B cell (primary cell): Measurements from ENCODE around the gene SCGB1C2. TPM values are rescaled to one million over a fixed set of nuclear protein-coding genes. Genes with fewer than 3 reads are reported as not detected.

Source experiments
- ATAC-seq: fragments of 200-7000 bp; cut with Tn5 transposase; one replicate; pipeline ENCODE4 v1.10.0; 2021; ENCODE audit warnings: low read depth, mild to moderate bottlenecking, moderate number of reproducible peaks, moderate library complexity
- CTCF ChIA-PET: fragments of 350-600 bp; sonication (Branson Sonifier 250); formaldehyde crosslinking; loops from one replicate; lab custom pipeline; 2021; ENCODE audit warnings: antibody characterized with exemption, inconsistent platforms; lab: Charles Lee
- POLR2A ChIA-PET: fragments of 350-600 bp; sonication (Branson Sonifier 250); formaldehyde crosslinking; loops from one replicate; lab custom pipeline; 2021; ENCODE audit warnings: antibody characterized with exemption; lab: Charles Lee
- DNase-seq: peaks from one replicate; pipeline ENCODE4 v3.0.0; 2013
- H2AFZ ChIP-seq: 2 replicates; pipeline ENCODE4 v1.6.1; 2012; ENCODE audit warnings: mild to moderate bottlenecking, low read depth, low read length; ENCODE audit not compliant: insufficient read depth, poor library complexity, severe bottlenecking
- H3K27ac ChIP-seq, 2 donors: 1 replicate in 1 of 2; 2 replicates in 1 of 2; pipeline ENCODE4 v1.5.1; 2012 to 2013; ENCODE audit warnings: low read length in 2 of 2, mild to moderate bottlenecking in 2 of 2, moderate library complexity in 1 of 2
- H3K27me3 ChIP-seq, 4 experiments: fragments of 200-600 bp in 1 of 4; sonication (generic) in 1 of 4; replicated peaks in 1 of 4; 1 replicate in 2 of 4; 2 replicates in 2 of 4; pipeline versions ENCODE4 v1.6.1 to v1.7.0; 2013 to 2016; ENCODE audit warnings: low read length in 3 of 4, mild to moderate bottlenecking in 2 of 4, mixed read lengths in 1 of 4, moderate library complexity in 1 of 4; ENCODE audit not compliant: insufficient read depth in 4 of 4, control insufficient read depth in 3 of 4; ENCODE audit errors: control extremely low read depth in 1 of 4
- H3K36me3 ChIP-seq, 2 experiments: replicated peaks in 1 of 2; 1 replicate in 1 of 2; 2 replicates in 1 of 2; pipeline versions ENCODE4 v1.6.1 to v1.7.1; 2013; ENCODE audit warnings: low read length in 1 of 2; ENCODE audit not compliant: insufficient read depth in 2 of 2, control insufficient read depth in 1 of 2; ENCODE audit errors: control extremely low read depth in 1 of 2, extremely low read depth in 1 of 2
- H3K4me1 ChIP-seq, 2 donors: fragments of 200-600 bp in 1 of 2; sonication (generic) in 1 of 2; 1 replicate in 1 of 2; 2 replicates in 1 of 2; pipeline versions ENCODE4 v1.5.1 to v1.6.1; 2013 to 2017; ENCODE audit warnings: low read length in 2 of 2; ENCODE audit not compliant: control insufficient read depth in 2 of 2, insufficient read depth in 2 of 2
- H3K4me2 ChIP-seq: replicated peaks from 2 replicates; pipeline ENCODE3; 2012; ENCODE audit warnings: mild to moderate bottlenecking, low read depth, low read length; ENCODE audit not compliant: poor library complexity, severe bottlenecking
- H3K4me3 ChIP-seq, 5 experiments: fragments of 200-600 bp in 1 of 5; sonication (generic) in 1 of 5; 1 replicate in 3 of 5; 2 replicates in 2 of 5; pipeline versions ENCODE4 v1.5.1 to v1.7.0; 2011 to 2016; ENCODE audit warnings: low read length in 4 of 5, mild to moderate bottlenecking in 4 of 5, low read depth in 2 of 5, control low read depth in 1 of 5, moderate library complexity in 1 of 5; ENCODE audit not compliant: insufficient read depth in 1 of 5; ENCODE audit errors: control extremely low read depth in 1 of 5, extremely low read depth in 1 of 5
- H3K79me2 ChIP-seq: fragments of 200-600 bp; sonication (generic); one replicate; pipeline ENCODE4 v1.6.0; 2016; ENCODE audit warnings: low read length; ENCODE audit not compliant: control insufficient read depth, insufficient read depth
- H3K9ac ChIP-seq: fragments of 200-600 bp; sonication (generic); 2 replicates; pipeline ENCODE4 v1.6.1; 2017; ENCODE audit warnings: mild to moderate bottlenecking, low read length, moderate library complexity
- H3K9me3 ChIP-seq, 3 donors: one replicate each; pipeline versions ENCODE4 v1.6.1 to v1.7.1; 2013; ENCODE audit warnings: low read length in 2 of 3; ENCODE audit not compliant: control insufficient read depth in 2 of 3, insufficient read depth in 1 of 3; ENCODE audit errors: control extremely low read depth in 1 of 3
- H4K20me1 ChIP-seq: 2 replicates; pipeline ENCODE4 v1.6.0; 2012; ENCODE audit warnings: mild to moderate bottlenecking, low read length; ENCODE audit not compliant: insufficient read depth, control insufficient read depth, poor library complexity, severe bottlenecking
- H3K27ac Mint-ChIP-seq: one replicate; pipeline ENCODE4 v1.8.0; 2021; ENCODE audit warnings: mixed read lengths
- H3K27me3 Mint-ChIP-seq: one replicate; pipeline ENCODE4 v1.8.0; 2021; ENCODE audit warnings: mixed read lengths
- H3K4me1 Mint-ChIP-seq: one replicate; pipeline ENCODE4 v1.8.0; 2021; ENCODE audit warnings: mixed read lengths
- H3K4me3 Mint-ChIP-seq: one replicate; pipeline ENCODE4 v1.8.0; 2021; ENCODE audit warnings: mixed read lengths
- H3K9me3 Mint-ChIP-seq: one replicate; pipeline ENCODE4 v1.8.0; 2022; ENCODE audit warnings: mixed read lengths; ENCODE audit not compliant: insufficient read depth
- EZH2 ChIP-seq: IDR thresholded peaks from 2 replicates; pipeline ENCODE4 v1.6.1; 2012; ENCODE audit warnings: borderline replicate concordance, low read depth, mild to moderate bottlenecking, moderate library complexity, low read length; ENCODE audit not compliant: insufficient read depth, poor library complexity, severe bottlenecking
- WGBS: methylation state at CpG from one replicate; pipeline ENCODE4 v1.1.5; 2013; ENCODE audit warnings: missing lambda C conversion rate; ENCODE audit not compliant: insufficient coverage; 5-methylcytosine and 5-hydroxymethylcytosine counted together
- intact Hi-C: fragments of 100-400 bp; cut with micrococcal nuclease; formaldehyde crosslinking; loops from one replicate; pipeline ENCODE4 v1.10.0; 2022
- polyA plus RNA-seq: library from polyadenylated mRNA; depleted of rRNA; stranded (reverse); fragments of >200 nt; gene quantifications from 2 replicates; pipeline ENCODE4 v1.2.3, GENCODE V29; 2012
- total RNA-seq, 2 donors: library from RNA; stranded (reverse); fragments of 120-200 nt in 1 of 2; gene quantifications; 1 replicate in 1 of 2; 2 replicates in 1 of 2; pipeline versions ENCODE4 v1.2.3 to v1.2.4, GENCODE V29; 2013 to 2022
- TF ChIP-seq, protein P1 (sequence below): fragments of 200-600 bp; IDR thresholded peaks from one replicate; pipeline ENCODE4 v1.8.0; 2022; ENCODE audit warnings: antibody characterized with exemption, mild to moderate bottlenecking

Gene SCGB1C2
- total and polyA plus RNA-seq, 2 donors (not counting 1 experiment from before 2014, with no cell fraction given), result not detected

DNA sequence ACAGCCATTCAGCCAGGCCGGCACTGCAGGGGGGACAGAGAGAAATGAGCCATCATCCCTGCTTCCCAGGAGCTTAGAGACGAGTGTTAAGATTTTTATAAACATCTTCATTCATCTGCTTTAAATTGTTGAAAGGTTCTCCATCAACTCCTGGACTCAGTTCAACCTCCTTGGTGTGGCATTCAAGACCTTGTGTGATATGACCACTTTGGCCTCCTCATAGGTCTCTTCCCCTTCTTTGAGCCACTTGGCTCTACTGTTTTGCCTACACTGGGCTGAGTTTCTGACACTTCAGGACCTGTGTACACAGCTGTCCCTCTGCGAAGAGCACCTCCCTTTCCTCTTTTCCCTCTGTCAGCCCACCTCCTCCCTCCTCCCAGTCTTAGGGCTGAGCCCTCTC is 39.8 kb downstream of the SCGB1C2 start:
- Histone ChIP-seq H3K4me2 (no peak overlapping the region), H4K20me1 (no peaks in the 10 kb centered on the region), H3K4me3 (no peak overlapping the region), H3K9me3 (no peaks in the 10 kb centered on the region), H3K36me3 (no peaks in the 10 kb centered on the region), H3K27me3 (peaks cover 0 to 25% (median 7%) of the 10 kb centered on the region in 4 experiments), H3K79me2 (no peaks in the 10 kb centered on the region), H3K27ac (no peak overlapping the region), H2AFZ (no peak overlapping the region), H3K4me1 (no peaks in the 10 kb centered on the region), H3K9ac (no peak overlapping the region)
- ChIA-PET POLR2A (no interaction called here), CTCF (interaction anchor here (0.7 kb wide), 1 partner anchor 31 kb away, joined by 4 read pairs; no protein-coding TSS in a partner anchor)
- Mint-ChIP-seq H3K27me3 (peaks cover 22% of the 10 kb centered on the region), H3K4me3 (no peak overlapping the region), H3K9me3 (no peaks in the 10 kb centered on the region), H3K4me1 (peaks cover 3% of the 10 kb centered on the region), H3K27ac (no peak overlapping the region)
- ATAC-seq (no peak), DNase-seq (no peak)
- intact Hi-C loops, result no loop called here
- WGBS, result 57% methylated on average over 1 of the region's 3 CpGs
- no peak for TF ChIP-seq EZH2
- TF ChIP-seq, protein P1, sequence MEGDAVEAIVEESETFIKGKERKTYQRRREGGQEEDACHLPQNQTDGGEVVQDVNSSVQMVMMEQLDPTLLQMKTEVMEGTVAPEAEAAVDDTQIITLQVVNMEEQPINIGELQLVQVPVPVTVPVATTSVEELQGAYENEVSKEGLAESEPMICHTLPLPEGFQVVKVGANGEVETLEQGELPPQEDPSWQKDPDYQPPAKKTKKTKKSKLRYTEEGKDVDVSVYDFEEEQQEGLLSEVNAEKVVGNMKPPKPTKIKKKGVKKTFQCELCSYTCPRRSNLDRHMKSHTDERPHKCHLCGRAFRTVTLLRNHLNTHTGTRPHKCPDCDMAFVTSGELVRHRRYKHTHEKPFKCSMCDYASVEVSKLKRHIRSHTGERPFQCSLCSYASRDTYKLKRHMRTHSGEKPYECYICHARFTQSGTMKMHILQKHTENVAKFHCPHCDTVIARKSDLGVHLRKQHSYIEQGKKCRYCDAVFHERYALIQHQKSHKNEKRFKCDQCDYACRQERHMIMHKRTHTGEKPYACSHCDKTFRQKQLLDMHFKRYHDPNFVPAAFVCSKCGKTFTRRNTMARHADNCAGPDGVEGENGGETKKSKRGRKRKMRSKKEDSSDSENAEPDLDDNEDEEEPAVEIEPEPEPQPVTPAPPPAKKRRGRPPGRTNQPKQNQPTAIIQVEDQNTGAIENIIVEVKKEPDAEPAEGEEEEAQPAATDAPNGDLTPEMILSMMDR, result no peak

DNA sequence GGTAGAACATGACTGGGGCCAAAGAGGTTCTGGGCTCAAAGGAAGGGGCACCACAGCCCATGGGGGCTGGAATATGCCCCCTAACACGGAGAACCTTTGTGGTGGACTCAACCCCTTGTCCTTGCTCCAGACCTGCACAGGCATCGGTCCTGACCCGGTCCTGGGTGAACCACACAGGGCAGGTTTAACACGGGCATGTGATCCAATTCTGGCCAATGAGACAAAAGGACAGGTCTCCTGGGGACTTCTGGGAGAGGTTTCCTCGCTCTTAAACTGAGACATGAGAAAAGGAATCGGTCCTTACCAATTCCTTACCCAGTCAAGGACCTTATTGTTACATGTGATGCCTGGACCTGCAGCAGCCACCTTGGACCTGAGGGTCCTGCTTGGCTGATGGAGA is 40.4 kb downstream of the SCGB1C2 start:
- no peak for DNase-seq
- peaks cover 0 to 31% (median 7%) of the 10 kb centered on the region in 4 experiments for H3K27me3 ChIP-seq
- ChIA-PET POLR2A (no interaction called here), CTCF (no interaction called here)
- no peak for TF ChIP-seq EZH2
- TF ChIP-seq, protein P1, result no peak
- no peaks in the 10 kb centered on the region for H3K9me3 ChIP-seq
- intact Hi-C loops, result no loop called here
- H3K4me1 Mint-ChIP-seq, result peaks cover 5% of the 10 kb centered on the region
- H3K27ac ChIP-seq, result no peak overlapping the region
- peaks cover 28% of the 10 kb centered on the region for H3K27me3 Mint-ChIP-seq
- H4K20me1 ChIP-seq, result no peaks in the 10 kb centered on the region
- ATAC-seq, result no peak
- no peak overlapping the region for H2AFZ ChIP-seq
- H3K4me3 Mint-ChIP-seq, result no peak overlapping the region
- no peak overlapping the region for H3K27ac Mint-ChIP-seq
- H3K4me2 ChIP-seq, result no peak overlapping the region
- no peaks in the 10 kb centered on the region for H3K9me3 Mint-ChIP-seq
- H3K79me2 ChIP-seq, result no peaks in the 10 kb centered on the region
- H3K4me3 ChIP-seq, result no peak overlapping the region
- no peak overlapping the region for H3K9ac ChIP-seq
- WGBS, result 86% methylated on average over 6 of the region's 6 CpGs
- no peaks in the 10 kb centered on the region for H3K4me1 ChIP-seq
- H3K36me3 ChIP-seq, result no peaks in the 10 kb centered on the region
